Subcutaneous adipose tissue (tissue), 4 donors: ENCODE measurements around the gene NEGR1. TPM values are rescaled to one million over a fixed set of nuclear protein-coding genes. Genes with fewer than 3 reads are reported as not detected.

Experiments
- total RNA-seq, 4 donors: library from RNA; depleted of rRNA; stranded (reverse); fragments of >200 nt; gene quantifications; one replicate each; pipeline ENCODE4 v1.1.0, GENCODE V29; 2016
- TF ChIP-seq, protein P1 (sequence below): fragments of 450-650 bp; IDR thresholded peaks from one replicate; pipeline ENCODE4 v1.5.1; 2016; ENCODE audit warnings: low read depth, mild to moderate bottlenecking, control low read depth, antibody characterized with exemption, moderate library complexity

The NEGR1 gene
- total RNA-seq, 4 donors from 2014 or later, result 18.6 to 42.9 (median 35.3) TPM

DNA sequence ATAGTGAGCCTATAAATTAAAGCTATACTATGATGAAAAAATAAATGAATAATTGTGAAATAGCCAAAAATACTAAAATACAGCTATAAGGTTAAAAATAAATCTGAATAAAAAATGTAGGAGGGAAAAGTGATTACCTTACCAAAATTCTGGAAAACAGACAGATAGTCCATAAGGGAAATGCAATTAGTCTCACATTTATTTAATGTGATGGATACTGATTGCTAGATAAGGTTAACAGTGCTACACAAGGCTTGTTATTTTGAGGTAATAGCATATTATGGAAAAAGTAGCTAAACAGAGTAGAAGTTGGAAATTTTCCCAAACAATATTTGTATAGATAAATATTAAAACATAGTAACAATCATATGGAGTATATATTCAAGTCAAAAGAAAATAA, 413.0 kb downstream of the NEGR1 start:
- TF ChIP-seq, protein P1, sequence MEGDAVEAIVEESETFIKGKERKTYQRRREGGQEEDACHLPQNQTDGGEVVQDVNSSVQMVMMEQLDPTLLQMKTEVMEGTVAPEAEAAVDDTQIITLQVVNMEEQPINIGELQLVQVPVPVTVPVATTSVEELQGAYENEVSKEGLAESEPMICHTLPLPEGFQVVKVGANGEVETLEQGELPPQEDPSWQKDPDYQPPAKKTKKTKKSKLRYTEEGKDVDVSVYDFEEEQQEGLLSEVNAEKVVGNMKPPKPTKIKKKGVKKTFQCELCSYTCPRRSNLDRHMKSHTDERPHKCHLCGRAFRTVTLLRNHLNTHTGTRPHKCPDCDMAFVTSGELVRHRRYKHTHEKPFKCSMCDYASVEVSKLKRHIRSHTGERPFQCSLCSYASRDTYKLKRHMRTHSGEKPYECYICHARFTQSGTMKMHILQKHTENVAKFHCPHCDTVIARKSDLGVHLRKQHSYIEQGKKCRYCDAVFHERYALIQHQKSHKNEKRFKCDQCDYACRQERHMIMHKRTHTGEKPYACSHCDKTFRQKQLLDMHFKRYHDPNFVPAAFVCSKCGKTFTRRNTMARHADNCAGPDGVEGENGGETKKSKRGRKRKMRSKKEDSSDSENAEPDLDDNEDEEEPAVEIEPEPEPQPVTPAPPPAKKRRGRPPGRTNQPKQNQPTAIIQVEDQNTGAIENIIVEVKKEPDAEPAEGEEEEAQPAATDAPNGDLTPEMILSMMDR, result no peak

DNA sequence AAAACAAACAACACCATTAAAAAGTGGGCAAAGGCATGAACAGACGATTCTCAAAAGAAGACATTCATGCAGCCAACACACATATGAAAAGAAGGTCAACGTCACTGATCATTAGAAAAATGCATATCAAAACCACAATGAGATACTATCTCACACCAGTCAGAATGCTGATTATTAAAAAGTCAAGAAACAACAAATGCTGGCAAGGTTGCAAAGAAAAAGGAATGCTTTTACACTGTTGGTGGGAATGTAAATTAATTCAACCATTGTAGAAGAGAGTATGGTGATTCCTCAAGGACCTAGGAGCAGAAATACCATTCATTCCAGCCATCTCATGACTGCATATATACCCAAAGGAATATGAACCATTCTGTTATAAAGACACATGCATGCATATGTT, 419.6 kb downstream of the NEGR1 start:
- TF ChIP-seq, protein P1, result no peak

DNA sequence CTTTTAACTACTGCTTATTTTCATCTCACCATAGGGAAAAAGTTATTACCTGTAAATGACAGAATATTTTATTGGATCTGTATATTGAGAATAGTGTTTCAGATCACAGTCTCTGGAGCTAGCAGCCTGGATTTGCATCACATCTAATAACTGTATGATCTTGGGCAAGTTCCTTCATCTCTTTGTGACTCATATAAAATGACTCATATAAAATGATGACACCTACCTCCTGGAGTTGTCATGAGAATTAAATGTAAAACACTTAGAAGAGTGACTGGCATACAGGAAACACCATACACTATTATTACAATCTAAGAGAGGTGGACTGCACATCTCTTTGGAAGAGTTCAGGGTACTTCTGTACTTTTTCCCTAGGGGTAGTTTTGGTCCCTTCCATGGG, 421.3 kb downstream of the NEGR1 start:
- TF ChIP-seq, protein P1, result no peak

DNA sequence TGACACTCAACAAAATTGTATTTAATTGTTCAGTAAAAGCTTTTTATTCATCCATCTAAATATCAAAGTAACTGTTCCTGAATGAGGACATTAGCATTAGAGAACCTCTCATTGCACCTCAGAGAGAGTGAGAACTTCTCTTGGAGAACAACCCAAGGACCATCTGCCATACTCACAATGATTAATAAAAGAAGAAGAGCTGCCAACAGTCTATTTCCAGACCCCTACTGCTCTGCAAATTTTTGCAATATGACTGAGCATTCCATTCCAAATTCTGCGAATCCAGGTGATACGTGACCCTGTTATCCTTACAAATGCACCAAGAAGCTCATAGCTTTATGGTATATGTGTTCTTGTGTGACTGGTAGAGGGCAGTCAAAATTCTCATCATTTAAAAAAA, 422.5 kb downstream of the NEGR1 start:
- TF ChIP-seq, protein P1, result no peak

DNA sequence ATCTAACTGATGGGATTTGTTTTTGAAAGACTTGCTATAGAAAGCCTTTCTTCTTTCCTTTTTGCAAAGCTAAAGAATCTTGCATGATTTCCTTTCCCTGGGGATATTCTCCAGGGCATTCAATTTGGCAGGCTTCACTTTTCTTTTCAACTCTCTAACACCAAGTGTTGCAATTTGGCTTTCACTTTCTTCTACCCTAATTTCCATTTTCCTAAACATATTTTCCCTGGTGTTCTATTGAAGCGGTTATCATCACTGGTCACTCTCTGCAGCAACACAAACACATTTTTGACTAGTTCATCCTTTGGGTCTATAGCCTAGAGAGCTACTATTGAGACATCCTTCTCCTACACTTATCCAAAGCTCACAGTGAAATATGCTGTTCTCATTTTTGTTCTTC, 424.5 kb downstream of the NEGR1 start:
- TF ChIP-seq, protein P1, result no peak

DNA sequence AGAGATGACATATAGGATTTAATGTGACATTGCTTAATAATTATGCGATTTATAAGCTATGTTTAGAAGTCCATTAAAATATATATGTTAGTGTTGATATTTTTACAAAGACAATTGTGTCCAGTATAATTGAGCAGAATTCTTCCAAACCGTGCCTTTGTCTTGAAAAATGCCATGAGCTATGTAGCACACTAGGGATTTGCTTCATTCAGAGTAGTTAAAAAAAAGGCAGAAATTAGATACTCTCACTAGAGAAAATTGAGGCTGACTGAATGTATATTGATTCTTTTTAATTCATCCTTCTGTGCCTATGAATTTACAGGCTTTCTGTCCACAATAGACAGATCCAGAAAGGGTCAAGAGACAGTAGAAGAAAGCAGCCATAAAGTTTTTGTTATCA, 429.0 kb downstream of the NEGR1 start:
- TF ChIP-seq, protein P1, result no peak

DNA sequence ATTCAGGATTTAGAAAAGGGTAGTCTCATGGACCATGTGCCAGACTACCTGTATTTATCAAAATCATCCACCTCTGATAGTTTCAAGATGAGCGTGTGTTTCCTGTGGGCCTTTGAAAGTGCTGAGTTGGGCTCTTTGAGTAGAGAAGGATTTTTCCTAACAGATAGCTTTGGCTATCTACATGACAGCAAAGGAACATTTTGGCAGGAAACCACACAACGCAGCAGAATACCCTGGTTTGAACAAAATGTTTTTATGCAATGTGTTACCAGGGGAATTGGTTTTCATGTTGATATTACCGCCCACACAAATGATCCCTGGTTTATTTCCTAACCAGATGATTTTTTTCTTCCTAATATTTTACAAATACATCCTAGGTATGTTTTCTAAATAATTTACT, 431.4 kb downstream of the NEGR1 start:
- TF ChIP-seq, protein P1, result no peak
